ENCODE results near the gene CNGA3. TPM values are rescaled to one million over a fixed set of nuclear protein-coding genes. Genes with fewer than 3 reads are reported as not detected.

CNGA3 gene
- total RNA-seq, 1 experiment from 2014 or later: not detected

DNA sequence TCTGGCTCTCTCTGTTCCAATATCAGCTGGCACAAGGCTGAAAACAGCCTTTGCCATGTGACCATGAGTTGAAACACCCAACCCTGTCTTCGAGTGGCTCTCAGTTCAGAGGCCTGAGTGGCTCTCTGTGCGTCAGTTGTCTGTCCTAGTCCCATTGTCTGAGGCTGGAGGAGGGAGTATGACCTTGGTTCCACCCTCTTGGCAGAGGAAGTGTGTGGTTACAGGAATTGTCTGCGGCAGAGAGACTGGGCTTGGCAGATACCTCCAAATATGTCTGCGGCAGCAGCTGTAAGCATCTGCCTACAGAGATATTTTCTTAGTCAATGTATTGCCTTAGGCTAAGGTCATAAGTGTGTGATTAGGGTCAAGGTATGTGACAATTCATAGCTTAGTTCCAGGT, 32.6 kb downstream of the CNGA3 start:
- Histone ChIP-seq H3K9me3 (ENCODE audit: low read length) (no peaks in the 10 kb centered on the region), H3F3A (ENCODE audit: low read length, unreplicated experiment) (no peaks in the 10 kb centered on the region), H3K9ac (ENCODE audit: low read length) (no peak overlapping the region), H3K4me3 (ENCODE audit: low read length) (no peak overlapping the region), H3K36me3 (ENCODE audit: low read depth, low read length) (no peaks in the 10 kb centered on the region), H3K79me2 (ENCODE audit: low read length) (no peaks in the 10 kb centered on the region), H3K27ac (ENCODE audit: low read length) (no peak overlapping the region), H3K9me2 (replicated peaks; ENCODE audit: low read length) (no peaks in the 10 kb centered on the region), H3K4me1 (ENCODE audit: insufficient read depth, low read length) (no peaks in the 10 kb centered on the region; the same call in 1 of the 2 replicates), H2AFZ (ENCODE audit: low read length) (no peak overlapping the region), H3K4me2 (ENCODE audit: low read length) (no peak overlapping the region), H4K20me1 (ENCODE audit: low read length) (no peaks in the 10 kb centered on the region), H3K27me3 (ENCODE audit: low read length) (no peaks in the 10 kb centered on the region; the same call in 1 of the 2 replicates)
- ChIA-PET POLR2A (ENCODE audit: unreplicated experiment) (no interaction called here), CTCF (no interaction called here)
- intact Hi-C loops (cut with micrococcal nuclease): no loop called here
- no TSS peak for BruUV-seq (replicated peaks)
- ATAC-seq (peak; percentile 20; the same call in 1 of the 2 replicates), DNase-seq (peak; percentile 59)
- TF ChIP-seq EZH2phosphoT487 (IDR thresholded peaks at IDR 0.05; ENCODE audit: borderline replicate concordance, low read length) (no peak), EZH2 (IDR thresholded peaks at IDR 0.05; ENCODE audit: low read length, unreplicated experiment) (no peak)
- TF ChIP-seq, protein P1, sequence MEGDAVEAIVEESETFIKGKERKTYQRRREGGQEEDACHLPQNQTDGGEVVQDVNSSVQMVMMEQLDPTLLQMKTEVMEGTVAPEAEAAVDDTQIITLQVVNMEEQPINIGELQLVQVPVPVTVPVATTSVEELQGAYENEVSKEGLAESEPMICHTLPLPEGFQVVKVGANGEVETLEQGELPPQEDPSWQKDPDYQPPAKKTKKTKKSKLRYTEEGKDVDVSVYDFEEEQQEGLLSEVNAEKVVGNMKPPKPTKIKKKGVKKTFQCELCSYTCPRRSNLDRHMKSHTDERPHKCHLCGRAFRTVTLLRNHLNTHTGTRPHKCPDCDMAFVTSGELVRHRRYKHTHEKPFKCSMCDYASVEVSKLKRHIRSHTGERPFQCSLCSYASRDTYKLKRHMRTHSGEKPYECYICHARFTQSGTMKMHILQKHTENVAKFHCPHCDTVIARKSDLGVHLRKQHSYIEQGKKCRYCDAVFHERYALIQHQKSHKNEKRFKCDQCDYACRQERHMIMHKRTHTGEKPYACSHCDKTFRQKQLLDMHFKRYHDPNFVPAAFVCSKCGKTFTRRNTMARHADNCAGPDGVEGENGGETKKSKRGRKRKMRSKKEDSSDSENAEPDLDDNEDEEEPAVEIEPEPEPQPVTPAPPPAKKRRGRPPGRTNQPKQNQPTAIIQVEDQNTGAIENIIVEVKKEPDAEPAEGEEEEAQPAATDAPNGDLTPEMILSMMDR (conservative IDR thresholded peaks at IDR 0.05; ENCODE audit: low read depth, low read length): no peak

DNA sequence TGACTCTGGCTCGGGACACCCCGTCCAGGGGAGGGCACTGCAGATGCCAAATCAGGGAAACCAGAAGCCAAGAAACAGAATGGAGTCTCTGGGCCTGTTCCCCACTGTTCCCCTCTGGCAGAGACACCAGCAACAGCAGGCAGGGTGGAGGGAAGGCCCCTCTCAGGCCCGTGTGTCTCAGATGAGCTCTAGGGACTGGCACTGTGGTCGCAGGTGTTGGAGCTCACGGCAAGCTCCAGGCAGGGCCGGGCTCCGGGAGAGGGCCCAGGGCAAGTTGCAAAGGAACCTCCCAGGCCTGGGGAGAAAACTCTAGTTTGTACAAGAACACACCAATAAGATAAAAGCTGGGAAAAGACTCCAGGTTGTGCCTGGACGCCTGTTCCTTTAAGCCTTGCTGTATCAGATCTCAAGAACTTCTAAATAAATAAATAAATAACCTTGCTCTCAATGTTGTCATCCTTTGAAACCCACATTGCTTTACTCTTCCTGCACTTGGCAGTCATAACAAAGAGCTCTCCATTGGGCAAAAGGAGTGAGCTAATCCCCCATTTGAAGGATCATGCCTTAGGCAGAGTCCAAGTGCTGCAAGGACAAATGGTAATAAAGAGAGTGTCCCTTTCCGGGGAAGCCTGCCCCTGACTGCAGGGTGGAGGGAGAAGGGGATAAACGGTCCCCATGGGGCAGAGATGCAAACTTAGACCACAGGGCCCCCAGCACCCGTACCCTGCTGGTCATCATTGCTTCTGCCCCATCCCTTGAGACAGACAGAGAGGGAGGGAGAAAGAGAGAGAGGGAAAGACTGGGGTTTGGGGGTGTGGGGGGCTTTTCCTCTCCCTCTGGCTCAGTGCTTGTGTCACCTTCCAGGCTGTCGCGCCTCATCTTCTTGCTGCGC, 33.3 kb downstream of the CNGA3 start:
- Histone ChIP-seq H3F3A (ENCODE audit: low read length, unreplicated experiment) (no peaks in the 10 kb centered on the region), H3K4me3 (ENCODE audit: low read length) (no peak overlapping the region), H3K9me3 (ENCODE audit: low read length) (no peaks in the 10 kb centered on the region), H3K27me3 (ENCODE audit: low read length) (no peaks in the 10 kb centered on the region; the same call in 1 of the 2 replicates), H3K36me3 (ENCODE audit: low read depth, low read length) (no peaks in the 10 kb centered on the region), H3K9me2 (replicated peaks; ENCODE audit: low read length) (no peaks in the 10 kb centered on the region), H2AFZ (ENCODE audit: low read length) (no peak overlapping the region), H3K9ac (ENCODE audit: low read length) (no peak overlapping the region), H3K27ac (ENCODE audit: low read length) (no peak overlapping the region), H3K4me1 (ENCODE audit: insufficient read depth, low read length) (no peaks in the 10 kb centered on the region; the same call in 1 of the 2 replicates), H3K4me2 (ENCODE audit: low read length) (no peak overlapping the region), H3K79me2 (ENCODE audit: low read length) (no peaks in the 10 kb centered on the region), H4K20me1 (ENCODE audit: low read length) (no peaks in the 10 kb centered on the region)
- ATAC-seq (no peak), DNase-seq (no peak)
- intact Hi-C loops (cut with micrococcal nuclease): loop anchor here (10.0 kb wide), 2 partner anchors 195 to 675 kb away; no protein-coding TSS in a partner anchor
- TF ChIP-seq, protein P1 (conservative IDR thresholded peaks at IDR 0.05; ENCODE audit: low read depth, low read length): no peak
- no peak for TF ChIP-seq EZH2 (IDR thresholded peaks at IDR 0.05; ENCODE audit: low read length, unreplicated experiment)
- no peak for TF ChIP-seq EZH2phosphoT487 (IDR thresholded peaks at IDR 0.05; ENCODE audit: borderline replicate concordance, low read length)
- POLR2A ChIA-PET (ENCODE audit: unreplicated experiment): no interaction called here
- CTCF ChIA-PET: no interaction called here
- BruUV-seq (replicated peaks): no TSS peak

DNA sequence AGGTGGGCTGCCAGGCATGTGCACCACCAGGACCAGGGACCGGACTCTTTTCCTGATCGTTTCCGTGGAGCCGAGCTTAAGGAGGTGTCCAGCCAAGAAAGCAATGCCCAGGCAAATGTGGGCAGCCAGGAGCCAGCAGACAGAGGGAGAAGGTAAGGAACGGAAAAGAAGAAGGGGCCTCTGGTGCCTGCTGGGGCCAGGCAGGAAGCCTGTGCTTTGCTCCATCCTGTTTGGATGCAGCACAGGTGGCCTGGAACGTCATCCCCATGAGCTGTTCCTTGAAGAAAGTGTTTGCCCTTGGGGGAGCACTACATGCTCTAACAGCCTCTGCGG, 33.9 kb downstream of the CNGA3 start:
- ChIA-PET CTCF (no interaction called here), POLR2A (ENCODE audit: unreplicated experiment) (no interaction called here)
- Histone ChIP-seq H2AFZ (ENCODE audit: low read length) (no peak overlapping the region), H3K9me2 (replicated peaks; ENCODE audit: low read length) (no peaks in the 10 kb centered on the region), H3K27ac (ENCODE audit: low read length) (no peak overlapping the region), H3F3A (ENCODE audit: low read length, unreplicated experiment) (no peaks in the 10 kb centered on the region), H3K79me2 (ENCODE audit: low read length) (no peaks in the 10 kb centered on the region), H4K20me1 (ENCODE audit: low read length) (no peaks in the 10 kb centered on the region), H3K9me3 (ENCODE audit: low read length) (no peaks in the 10 kb centered on the region), H3K9ac (ENCODE audit: low read length) (no peak overlapping the region), H3K4me2 (ENCODE audit: low read length) (no peak overlapping the region), H3K4me1 (ENCODE audit: insufficient read depth, low read length) (no peaks in the 10 kb centered on the region; the same call in 1 of the 2 replicates), H3K4me3 (ENCODE audit: low read length) (no peak overlapping the region), H3K27me3 (ENCODE audit: low read length) (no peaks in the 10 kb centered on the region; the same call in 1 of the 2 replicates), H3K36me3 (ENCODE audit: low read depth, low read length) (no peaks in the 10 kb centered on the region)
- intact Hi-C loops (cut with micrococcal nuclease): loop anchor here (10.0 kb wide), 2 partner anchors 195 to 675 kb away; no protein-coding TSS in a partner anchor
- no TSS peak for BruUV-seq (replicated peaks)
- TF ChIP-seq, protein P1 (conservative IDR thresholded peaks at IDR 0.05; ENCODE audit: low read depth, low read length): no peak
- TF ChIP-seq EZH2phosphoT487 (IDR thresholded peaks at IDR 0.05; ENCODE audit: borderline replicate concordance, low read length): no peak
- TF ChIP-seq EZH2 (IDR thresholded peaks at IDR 0.05; ENCODE audit: low read length, unreplicated experiment): no peak
- DNase-seq (no peak), ATAC-seq (no peak)

Measured in PC-3 (cell line).